G401 (cell line): ENCODE measurements around the gene MAT2A. TPM values are rescaled to one million over a fixed set of nuclear protein-coding genes. Genes with fewer than 3 reads are reported as not detected.
"Not testable (repeated sequence)": the region's sequence is repeated elsewhere in the genome, so short reads cannot be mapped to it uniquely, and the experiment has no call there.

Experiments
- DNase-seq: peaks from one replicate; pipeline ENCODE4 v3.0.0-alpha.2; 2015; ENCODE audit warnings: low spot score
- in situ Hi-C: cut with HindIII; loops from 2 replicates; pipeline ENCODE4 v1.10.0; 2016; ENCODE audit warnings: low sequenced_read_pairs, mixed read lengths
- total RNA-seq: library from RNA; depleted of rRNA; stranded (reverse); fragments of >200 nt; shearing (Covaris generic); gene quantifications from 2 replicates; pipeline ENCODE4 v1.2.3, GENCODE V29; 2014; rRNA removed

MAT2A gene
- total RNA-seq, 1 experiment from 2014 or later = 85.2 TPM

DNA sequence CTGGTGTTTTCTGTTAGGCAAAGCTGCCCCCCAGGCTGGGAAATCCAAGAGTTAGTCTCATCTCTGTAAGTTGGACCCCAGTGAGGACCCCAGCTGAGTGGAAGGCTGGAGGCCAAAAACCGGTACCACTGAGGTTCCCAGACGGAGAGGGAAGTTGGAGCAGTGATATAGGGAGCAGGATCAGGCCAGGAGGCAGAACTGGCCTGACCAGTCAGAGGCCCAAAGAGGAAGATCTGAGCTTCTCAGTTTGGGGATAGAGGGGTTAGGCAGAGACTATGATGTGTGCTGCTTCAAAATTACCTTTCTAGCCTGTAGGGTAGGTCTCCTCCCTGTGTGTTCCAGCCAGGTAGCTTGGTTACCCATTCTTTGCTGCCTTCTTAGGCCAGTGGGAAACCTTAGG is 52.0 kb downstream of the MAT2A start:
- in situ Hi-C loops = no loop called here
- DNase-seq = no peak

DNA sequence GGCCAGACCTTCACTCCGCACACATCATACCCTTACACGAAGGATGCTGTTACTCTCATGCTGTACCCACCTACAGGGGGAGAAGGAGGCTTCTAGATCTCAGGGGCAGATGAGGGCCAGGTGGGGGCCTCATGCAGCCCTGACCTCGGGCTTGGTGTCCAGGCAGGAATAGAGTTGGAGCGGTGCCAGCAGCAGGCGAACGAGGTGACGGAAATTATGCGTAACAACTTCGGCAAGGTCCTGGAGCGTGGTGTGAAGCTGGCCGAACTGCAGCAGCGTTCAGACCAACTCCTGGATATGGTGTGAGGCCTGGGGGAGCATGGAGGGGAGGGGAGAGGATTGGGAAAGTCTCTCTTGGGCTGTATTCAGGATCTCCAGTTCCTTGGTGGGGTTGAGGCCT is 52.6 kb downstream of the MAT2A start:
- DNase-seq = no peak
- in situ Hi-C loops = no loop called here

DNA sequence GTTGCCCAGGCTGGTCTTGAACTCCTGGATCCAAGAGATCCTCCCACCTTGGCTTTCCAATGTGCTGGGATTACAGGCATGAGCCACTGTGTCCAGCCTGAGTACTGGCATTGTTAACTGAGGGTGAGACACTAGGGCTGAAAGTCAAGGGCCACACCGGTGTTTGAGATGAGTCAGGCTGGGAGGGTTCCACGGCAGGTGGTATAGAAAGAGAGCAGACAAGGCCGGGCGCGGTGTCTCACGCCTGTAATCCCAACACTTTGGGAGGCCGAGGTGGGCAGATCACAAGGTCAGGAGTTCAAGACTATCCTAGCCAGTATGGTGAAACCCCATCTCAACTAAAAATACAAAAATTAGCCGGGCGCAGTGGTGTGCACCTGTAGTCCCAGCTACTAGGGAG is 53.3 kb downstream of the MAT2A start:
- in situ Hi-C loops, DNase-seq: not testable (repeated sequence)

DNA sequence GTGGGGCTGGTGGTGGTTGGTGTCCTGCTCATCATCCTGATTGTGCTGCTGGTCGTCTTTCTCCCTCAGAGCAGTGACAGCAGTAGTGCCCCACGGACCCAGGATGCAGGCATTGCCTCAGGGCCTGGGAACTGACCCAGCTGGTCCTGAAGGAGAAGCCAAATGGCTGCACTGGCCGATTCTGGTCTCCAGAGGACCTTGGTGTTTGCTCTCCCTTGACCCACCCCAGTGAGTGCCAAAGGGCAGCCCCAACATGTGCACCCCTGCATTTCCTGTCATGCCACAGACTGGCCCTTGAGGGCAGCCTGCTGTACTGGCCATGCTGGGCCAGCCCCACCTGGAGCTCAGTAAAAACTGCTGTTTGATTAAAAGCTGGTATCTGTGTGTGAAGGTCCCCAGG is 54.1 kb downstream of the MAT2A start:
- no peak for DNase-seq
- in situ Hi-C loops = no loop called here

Other genes with a start within 250 kb of the MAT2A start
- 14.1 and 16.9 TPM in 2 replicates for gene TGOLN2, start 211.2 kb upstream of the MAT2A start, total RNA-seq
- 32.1 and 39.6 TPM in 2 replicates for gene RETSAT, start 184.6 kb upstream of the MAT2A start, total RNA-seq
- 11.0 and 11.2 TPM in 2 replicates for gene ELMOD3, start 184.4 kb upstream of the MAT2A start, total RNA-seq
- 1.0 and 5.3 TPM in 2 replicates for gene CAPG, start 128.8 kb upstream of the MAT2A start, total RNA-seq
- gene SH2D6, start 120.5 kb upstream of the MAT2A start, total RNA-seq = not detected in 2 replicates
- 27.0 and 28.4 TPM in 2 replicates for gene GGCX, start 22.3 kb downstream of the MAT2A start, total RNA-seq
- 69.9 and 73.2 TPM in 2 replicates for gene VAMP8, start 38.4 kb downstream of the MAT2A start, total RNA-seq
- gene VAMP5, start 45.3 kb downstream of the MAT2A start, total RNA-seq = 0.85 and 1.9 TPM in 2 replicates
- gene RNF181, start 56.6 kb downstream of the MAT2A start, total RNA-seq = 130 and 155 TPM in 2 replicates
- 20.3 and 20.7 TPM in 2 replicates for gene TMEM150A, start 63.5 kb downstream of the MAT2A start, total RNA-seq
- 34.0 and 34.3 TPM in 2 replicates for gene C2orf68, start 72.9 kb downstream of the MAT2A start, total RNA-seq
- 122 and 141 TPM in 2 replicates for gene USP39, start 77.0 kb downstream of the MAT2A start, total RNA-seq
- not detected in 2 replicates for gene SFTPB, start 129.0 kb downstream of the MAT2A start, total RNA-seq
- gene GNLY, start 155.2 kb downstream of the MAT2A start, total RNA-seq = not detected in 2 replicates
- 18.9 and 25.8 TPM in 2 replicates for gene ATOH8, start 214.8 kb downstream of the MAT2A start, total RNA-seq